Stimulated activated CD8-positive, alpha-beta memory T cell treated with anti-CD3 and anti-CD28 coated beads, Interleukin-2, amount 100 ng/mL, for 1 hour (primary cell): ENCODE results near the gene TLR5.

Experiments used
- DNase-seq, 2 donors: peaks; one replicate each; pipeline ENCODE4 v3.0.0-alpha.2; 2020; ENCODE audit warnings: low read depth in 2 of 2

Gene TLR5

DNA sequence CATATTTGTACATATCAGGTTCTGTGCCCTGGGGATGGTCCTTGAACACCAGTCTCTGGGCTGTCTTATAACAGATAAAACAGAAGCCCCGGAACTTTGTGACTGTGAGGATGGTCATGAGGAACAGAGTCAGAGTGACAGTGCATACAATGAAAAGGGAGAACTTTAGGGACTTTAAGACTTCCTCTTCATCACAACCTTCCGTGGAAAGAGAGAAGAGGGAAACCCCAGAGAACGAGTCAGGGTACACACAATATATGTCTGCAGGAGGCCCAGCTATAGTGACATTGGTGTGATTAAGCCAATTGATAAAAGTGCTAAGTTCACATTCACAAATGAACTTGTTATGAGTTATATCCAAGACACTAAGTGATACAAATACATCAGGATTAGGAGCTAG, 32.1 kb downstream of the TLR5 start:
- no peak for DNase-seq

DNA sequence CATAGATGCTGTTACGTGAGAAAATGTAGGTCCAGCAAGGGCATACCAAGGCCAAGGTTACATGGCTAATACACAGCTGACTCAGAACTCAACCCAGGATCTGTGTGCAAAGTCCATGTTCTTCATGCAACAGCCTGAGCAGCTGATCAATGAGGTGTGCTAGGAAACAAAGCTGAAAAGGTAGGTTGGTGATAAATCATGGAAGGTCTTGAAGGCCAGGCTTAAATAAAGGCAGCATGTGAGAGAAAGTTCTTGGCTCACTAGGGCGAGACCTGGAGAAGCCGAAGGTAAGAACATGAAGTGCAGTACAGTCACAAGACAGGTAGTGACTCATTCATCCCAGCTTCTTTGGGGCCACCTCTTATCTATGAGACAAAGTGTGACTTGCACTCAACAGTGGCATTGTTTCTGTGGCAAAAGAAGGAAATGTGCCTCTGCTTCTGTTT, 33.4 kb downstream of the TLR5 start:
- no peak for DNase-seq

DNA sequence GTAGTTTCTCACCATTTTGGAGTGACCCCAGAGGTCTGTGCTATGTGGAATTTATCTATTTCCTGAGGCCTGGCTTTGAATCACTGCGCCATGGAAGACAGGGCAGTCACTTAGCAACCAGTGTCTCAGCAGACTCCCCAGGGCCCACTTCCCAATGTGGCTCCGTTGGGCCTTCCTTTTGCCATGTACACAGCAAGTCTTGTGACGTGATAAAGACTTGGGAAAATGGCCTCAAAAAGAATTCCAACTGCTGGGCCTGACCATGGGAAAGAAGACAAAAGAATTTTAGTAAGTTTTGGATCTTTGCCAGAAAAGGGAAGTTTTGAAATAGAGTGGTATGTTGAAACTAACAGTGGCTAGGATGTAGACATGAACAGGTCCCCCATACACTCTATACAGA, 36.2 kb downstream of the TLR5 start:
- DNase-seq = no peak

DNA sequence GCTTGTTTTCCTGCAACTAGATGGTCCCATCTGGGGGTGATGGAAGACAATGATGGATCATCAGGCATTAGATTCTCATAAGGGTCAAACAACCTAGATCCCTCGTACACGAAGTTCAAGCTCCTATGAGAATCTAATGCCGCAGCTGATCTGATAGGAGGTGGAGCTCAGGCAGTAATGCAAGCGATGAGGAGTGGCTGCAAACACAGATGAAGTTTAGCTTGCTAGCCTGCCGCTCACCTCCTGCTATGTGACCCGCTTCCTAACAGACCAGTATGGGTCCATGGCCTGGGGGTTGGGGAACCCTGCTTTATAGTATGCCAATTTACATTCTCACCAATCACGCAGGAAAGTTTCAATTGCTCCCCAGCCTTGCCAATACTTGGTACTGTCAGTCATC, 37.5 kb downstream of the TLR5 start:
- no peak for DNase-seq

DNA sequence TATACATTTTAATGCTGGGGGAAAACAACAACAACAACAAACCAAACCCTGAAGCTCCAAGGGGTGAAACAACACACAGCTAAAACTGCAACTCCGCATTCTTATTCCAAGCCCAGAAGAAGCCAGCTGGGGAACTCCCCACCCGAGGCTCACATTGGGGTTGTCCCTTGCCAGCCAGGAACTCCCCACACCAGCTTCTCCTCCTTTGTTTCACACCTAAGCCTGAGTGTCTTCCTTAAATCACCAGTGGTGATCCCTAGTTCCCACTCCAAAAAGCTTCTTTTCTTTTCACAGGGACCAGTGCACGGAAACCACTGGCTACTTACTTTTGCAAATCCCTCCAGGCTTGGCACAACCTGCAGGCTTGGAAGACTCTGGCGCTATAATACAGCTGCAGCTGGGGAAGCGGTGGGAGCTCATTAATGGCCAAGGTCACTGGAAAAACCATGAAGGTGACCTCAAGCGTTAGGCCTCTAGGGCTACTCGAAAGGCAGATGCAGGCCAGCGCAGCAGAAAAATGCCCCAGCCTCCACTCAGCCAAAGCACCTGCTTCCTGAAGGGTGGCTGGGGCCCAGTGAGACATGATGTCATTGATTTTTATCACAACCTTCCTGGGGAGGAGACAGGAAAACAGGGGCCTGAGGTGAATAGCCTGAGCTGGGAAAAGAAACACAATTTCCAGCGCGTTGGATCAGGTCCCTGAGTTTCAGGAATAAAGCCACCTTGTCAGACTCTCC, 40.1 kb downstream of the TLR5 start:
- no peak for DNase-seq

DNA sequence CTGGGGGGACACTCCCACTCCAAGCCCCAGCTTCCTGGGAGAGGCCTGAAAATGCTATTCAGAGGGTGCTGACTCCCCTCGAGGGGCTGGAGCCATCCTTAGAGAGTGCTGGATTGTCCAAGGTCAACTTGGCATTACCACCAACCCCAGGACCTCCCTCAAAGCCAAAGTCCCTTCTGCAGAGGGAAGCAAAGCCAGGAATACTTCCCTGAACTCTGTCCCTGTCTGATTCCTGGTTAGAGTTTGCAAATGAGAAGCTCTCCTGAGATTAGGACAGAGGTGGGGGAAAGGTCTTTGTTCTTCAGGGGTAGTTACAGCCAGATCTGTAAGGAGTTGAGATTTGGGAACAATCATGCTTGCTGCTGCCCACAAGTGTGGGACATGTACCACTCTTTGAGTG, 45.3 kb downstream of the TLR5 start:
- DNase-seq = no peak

DNA sequence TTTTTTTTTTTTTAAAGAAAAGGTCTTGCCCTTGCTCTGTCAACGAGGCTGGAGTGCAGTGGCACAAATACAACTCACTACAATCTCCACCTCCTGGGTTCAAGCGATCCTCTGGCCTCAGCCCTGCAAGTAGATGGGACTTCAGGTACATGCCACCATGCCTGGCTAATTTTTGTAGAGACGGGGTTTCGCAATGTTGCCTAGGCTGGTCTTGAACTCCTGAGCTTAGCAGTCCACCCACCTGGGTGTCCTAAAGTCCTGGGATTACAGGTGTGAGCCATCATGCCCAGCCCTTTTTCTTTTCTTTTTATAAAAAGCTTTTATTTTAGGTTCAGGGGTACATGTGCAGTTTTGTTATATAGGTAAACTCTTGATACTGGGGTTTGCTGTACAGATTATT, 47.2 kb downstream of the TLR5 start:
- no peak for DNase-seq

DNA sequence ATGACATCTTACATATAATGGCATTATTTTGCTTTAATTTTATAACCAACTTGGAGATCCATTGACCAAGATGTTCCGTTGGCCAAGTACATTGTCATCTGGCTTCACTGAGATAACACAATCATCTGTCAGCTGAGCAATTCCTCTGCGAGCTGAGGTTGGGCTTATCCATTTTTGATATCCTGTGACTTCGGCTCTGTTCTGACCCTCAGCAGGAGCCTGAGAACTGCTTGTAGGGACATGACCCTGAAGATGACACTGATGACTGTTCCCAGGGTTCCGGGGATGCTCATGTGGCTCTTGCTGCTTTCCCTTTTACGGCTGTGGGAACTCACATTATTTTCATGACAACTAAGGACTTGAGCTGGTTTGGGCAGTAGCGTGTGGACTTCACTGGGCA, 51.2 kb downstream of the TLR5 start:
- DNase-seq = no peak

DNA sequence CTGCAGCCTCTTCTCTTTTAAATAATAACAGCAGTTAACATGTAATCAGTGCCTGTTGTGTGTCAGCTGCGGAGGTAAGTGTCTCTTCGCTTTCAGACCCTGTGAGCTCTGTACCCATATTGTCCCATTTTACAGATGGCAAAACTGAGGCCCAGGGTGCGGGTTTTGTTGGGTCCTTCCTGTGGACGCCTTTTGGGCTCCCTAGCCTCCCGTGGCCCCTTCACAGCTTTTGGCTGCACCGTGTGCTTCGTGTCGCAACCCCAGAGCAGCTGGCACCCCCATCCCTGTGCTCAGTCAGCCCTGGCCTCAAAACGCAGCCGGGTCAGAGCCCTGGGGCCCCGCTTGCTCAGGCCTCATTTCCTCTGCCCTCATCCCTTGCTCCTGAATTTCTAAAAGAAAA, 53.8 kb downstream of the TLR5 start:
- DNase-seq = no peak

DNA sequence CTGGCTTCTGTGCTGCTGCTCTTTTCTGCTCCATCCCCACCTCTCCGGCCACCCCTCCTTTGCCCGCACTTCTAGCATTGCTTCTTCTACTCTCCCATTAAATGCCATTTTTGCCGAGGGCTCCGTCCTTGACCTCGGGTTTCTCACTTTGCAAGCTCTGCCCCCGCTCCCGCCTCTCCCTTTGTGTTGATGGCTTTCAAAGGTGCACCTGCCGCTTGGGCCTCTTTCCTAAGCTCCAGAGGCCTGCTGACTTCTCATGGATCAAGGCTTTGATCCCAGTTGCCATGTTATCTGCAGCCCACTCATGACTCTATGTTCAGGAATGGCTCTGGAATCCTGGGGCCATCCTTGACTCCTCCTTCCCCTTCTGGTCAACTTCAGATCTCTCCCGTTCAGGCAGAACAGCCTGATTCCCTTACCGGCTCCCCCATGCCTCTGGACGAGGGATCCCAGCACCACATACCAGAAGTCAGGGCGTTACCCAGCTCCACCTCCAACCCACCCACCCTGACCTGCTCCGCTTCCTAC, 54.3 kb downstream of the TLR5 start:
- no peak for DNase-seq

DNA sequence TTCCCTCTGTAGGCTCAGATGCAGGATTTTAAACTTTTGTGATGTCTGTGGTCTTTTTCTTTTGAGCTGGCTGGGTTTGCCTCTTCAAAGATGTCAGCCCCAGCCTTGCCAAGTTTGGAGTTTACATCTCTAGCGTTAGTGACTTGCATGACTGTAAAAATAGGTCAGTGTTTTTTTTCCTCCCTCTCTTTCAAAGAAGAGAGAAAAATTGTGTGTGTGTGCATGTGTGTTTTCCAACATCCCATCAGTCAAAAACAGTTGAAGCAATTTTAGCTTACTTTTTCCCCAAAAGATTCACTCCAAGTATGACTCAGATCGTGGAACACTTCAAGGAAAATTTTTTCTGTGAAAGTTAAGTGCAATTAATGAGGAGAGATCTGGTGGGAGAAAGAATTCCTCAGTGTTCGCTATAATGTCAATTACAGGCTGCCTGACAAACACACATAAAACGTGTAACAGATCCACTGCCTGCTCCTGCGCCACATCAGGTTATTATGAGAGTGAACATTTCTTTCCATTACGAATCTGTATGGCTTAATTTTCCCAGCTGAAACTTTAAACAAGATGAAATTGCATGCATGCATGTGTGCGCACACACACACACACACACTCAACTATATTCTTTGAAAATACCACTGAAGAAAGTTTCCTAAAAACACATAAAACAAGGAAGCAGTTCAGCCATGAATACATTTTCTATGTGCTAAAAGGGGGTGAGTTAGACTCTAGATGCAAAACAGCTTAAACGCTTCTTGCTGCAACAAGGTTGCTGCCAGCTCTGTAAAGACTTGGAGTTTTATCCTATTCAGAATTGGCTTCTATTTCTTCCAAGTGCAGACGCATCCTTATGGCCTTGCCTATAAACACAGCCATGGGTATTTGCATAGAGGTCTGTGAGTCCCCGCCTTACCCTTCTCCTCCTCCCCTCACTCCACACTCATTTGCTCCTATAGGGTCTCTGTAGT, 55.5 kb downstream of the TLR5 start:
- no peak for DNase-seq

DNA sequence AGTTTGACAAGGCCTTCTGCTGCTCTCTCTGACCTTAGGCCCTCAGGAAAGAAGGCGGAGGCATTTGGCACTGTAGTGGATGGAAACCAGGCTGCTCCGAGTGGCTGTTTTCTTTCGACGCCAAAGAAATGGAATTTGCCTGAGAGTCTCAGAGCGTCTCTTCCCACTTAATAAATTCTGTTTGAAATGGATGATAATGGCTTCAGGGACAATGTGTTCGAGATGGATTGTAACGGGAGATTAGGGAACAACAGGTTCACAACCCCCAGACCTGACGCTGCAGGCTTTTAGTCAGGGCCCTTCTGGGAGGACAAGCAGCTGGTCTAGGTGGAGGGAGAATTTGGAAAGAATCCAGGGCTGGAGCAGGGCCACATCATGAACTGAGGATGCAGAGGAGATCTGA, 58.6 kb downstream of the TLR5 start:
- no peak for DNase-seq

DNA sequence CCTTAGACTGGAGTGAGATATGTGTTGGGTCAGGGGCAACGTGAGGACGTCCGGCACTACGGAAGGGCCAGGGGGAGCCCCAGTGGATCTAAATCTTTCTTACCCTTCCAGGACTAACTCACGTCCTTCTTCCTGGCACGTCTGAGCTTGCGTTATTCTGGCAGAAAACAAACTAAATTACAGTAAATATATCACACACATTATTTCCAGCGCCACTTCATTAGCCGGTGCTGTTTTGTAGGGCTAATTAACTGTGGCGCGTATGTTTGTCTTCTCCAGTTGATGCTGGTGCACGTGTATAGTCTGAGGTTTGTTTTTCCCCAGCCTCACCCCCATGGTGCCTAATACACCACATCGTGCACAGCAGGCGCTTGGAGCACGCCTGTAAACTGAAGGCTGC, 59.2 kb downstream of the TLR5 start:
- no peak for DNase-seq

DNA sequence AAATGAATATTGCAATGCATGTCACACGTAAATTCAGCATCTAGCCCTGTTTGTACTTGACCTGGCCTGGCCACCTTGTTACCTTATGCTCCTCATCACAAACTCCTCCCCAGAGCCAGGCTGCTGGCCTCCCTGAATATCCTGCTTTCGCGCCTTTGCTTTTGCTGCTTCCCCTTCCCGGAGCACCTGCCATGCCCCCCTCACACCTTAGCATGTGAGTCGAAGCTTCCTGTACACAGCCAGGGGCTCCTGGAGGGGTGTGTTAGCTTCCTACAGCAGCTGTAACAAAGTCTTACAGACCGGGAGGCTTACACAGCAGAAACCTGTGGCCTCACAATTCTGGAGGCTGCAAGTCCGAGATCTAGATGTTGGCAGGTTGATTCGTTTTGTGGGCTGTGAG, 60.1 kb downstream of the TLR5 start:
- DNase-seq = no peak

DNA sequence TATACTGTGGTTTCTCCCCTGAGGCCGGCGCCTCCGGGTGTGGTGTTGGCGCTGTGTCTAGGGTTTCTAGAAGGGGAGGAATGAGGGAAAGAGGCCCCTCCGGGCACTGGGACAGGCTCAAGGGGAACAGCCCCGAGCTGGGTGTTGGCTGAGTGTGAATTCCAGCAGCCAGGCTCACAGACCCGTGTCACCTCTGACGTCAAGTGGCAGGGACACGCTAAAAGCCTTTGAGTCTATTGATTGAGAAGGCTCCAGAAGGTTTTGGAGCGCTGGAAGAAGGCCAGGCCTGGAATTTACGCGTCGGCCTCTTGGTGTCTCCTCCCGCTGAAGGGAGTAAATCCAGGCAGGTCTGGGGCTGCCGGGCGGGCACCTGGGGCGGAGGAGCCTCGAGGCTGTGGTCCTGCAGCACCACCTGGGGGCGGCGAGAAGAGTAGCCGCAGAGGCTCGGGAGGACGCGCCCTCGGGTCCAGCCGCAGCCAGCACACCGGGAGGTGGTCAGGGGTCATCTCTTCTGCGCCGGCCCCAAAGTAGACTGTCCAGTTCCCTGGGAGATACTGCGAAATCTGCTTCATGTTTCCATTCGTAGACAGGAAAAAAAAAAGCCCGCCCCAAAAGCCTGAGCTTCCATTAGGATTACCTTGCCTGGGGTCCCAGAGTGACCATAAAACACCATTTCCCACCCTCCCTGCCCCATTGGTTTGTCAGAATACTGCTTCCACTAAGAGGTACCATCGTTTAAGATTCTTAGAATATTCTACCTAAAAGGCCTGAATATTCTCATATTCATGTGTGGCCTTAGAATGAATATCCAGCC, 61.7 kb downstream of the TLR5 start:
- DNase-seq = peak; percentile 29 to 54

DNA sequence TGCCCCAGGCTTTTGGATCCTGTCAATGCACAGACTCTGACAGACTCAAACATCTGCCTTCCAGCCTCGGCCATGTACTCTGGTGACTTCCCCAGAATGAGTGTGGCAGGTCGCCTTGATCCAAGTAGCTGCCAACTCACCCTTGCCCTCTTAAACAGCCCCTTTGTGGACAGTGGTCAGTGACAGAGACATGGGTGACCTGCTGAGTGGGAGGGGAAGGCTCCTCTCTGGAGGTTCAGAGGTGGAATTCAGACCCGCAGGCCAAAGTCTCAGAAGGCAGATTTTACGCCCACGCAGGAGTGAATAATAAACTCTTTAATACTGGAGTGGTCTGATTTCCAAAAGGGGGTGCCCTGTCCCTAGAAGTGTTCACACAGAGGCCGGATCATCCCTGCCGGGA, 63.5 kb downstream of the TLR5 start:
- DNase-seq = no peak

DNA sequence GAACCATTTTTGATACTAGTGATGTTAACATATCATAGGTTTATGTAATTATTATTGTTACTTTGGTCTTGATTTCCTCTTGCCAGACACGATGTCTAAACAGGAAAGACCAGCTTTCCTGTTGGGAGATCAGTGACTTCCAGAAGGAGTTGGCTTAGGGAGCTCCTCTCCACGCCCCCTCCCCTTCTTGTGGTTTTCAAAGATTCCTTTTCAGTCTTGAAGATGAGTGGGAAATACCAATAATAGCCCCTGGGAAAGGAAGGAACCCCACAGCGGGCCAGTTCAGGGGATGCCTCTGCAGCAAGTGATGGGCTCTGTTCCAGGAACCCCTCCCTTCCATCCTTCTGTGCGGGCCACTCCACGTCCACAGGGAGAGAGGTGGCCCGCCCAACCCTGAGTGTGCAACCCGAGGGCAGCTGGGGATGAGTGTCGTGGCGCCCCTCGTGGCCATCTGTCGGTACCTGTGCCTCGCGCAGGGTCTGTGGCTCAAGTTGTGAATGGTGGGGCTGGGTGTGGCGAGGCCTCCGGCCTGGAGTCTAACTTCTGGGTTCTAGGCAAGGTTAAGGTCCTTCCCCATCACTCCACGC, 65.7 kb downstream of the TLR5 start:
- no peak for DNase-seq

DNA sequence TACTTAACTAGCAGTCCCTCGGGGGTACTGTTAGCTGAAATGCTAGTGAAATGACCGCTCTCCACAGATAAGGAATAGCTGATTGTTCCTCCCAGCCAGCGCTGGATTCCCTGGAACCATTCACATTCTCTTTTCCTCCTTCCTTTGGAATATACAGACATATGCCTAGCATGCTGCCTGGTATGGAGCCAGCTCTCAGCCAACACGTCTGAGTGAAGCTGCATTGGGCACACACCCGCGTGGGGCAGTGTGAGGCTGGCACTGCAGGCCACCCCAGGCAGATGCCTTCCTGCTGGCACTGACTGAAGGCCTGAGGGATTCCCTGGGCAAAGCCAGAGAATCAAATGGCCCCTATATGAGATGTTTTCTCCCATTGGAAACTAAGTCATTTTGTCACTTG, 66.7 kb downstream of the TLR5 start:
- no peak for DNase-seq

DNA sequence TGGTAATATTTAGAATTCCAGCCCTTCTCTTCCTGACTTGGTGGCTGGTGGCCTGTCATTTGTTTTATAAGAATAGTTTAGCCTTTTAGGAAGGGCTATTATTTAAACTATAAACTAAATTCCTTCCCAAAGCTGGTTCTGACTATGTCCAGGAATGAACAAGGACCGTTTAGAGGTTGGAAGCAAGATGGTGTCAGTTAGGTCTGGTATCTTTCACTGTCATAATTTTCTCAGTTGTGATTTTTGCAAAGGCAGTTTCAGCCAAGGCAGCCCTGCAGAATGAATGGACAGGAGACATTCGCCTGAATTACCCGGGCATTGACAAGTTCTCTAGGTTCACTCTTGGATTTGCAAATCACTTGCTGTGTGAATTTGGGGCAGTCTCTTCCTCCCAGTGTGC, 67.2 kb downstream of the TLR5 start:
- no peak for DNase-seq

DNA sequence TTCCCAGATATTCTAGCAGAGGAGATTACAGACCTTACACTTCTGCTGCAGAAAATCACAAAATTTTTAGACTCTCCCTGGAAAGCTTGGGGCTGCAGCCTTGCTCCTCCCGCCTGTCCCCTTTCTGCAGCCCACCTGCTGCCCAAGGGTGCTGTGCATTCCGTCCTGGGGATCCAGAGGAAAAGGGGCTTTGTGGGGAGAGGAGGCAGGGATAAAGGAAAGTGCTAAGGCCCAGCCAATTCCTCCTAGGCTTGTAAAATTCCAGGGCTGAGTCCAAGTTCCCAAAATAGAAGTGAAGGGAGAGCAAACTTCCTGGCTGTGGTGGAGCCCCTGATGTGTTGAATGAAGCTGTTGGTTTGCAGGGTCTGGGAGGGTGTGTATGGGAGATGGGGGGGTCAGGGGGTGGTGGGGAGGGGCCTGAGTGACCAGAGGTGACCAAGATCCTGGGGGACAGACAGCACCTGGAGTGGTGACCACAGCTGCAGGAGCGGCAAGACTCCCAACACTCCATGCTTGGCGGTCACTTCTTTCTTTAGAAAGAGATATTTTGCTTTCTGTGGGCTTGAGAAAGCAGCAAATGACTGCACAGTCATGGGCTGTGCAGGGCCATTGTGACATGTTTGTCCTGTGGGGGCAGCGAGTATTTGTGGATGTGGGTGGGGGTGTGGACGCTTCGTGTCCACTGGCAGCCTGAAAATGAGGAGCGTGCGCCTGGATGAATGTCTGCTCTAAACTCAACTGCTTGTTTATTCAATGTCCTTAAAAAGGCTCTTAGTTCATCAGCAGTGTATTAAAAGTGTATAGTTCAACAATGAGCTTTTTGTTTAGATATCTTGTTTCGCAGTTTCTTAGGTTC, 68.4 kb downstream of the TLR5 start:
- no peak for DNase-seq
